Hematopoietic multipotent progenitor cell (in vitro differentiated cells): ENCODE data around the gene VSNL1. TPM values are rescaled to one million over a fixed set of nuclear protein-coding genes. Genes with fewer than 3 reads are reported as not detected.

Experiments
- DNase-seq, 3 donors: peaks; one replicate each; pipeline ENCODE4 v3.0.0-alpha.2; 2011 to 2015; ENCODE audit warnings: low read depth in 2 of 3, low spot score in 2 of 3
- total RNA-seq: library from RNA; depleted of rRNA; stranded (reverse); fragments of >200 nt; gene quantifications from one replicate; pipeline ENCODE4 v1.2.3, GENCODE V29; 2012

The VSNL1 gene
- total RNA-seq, 1 donor: not detected

GRCh38 chr2:17638196-17638743 is 97.8 kb downstream of the VSNL1 start:
- DNase-seq: no peak

- DNase-seq: no peak
Measured at GRCh38 chr2:17640406-17640805, 99.9 kb downstream of the VSNL1 start.

DNA sequence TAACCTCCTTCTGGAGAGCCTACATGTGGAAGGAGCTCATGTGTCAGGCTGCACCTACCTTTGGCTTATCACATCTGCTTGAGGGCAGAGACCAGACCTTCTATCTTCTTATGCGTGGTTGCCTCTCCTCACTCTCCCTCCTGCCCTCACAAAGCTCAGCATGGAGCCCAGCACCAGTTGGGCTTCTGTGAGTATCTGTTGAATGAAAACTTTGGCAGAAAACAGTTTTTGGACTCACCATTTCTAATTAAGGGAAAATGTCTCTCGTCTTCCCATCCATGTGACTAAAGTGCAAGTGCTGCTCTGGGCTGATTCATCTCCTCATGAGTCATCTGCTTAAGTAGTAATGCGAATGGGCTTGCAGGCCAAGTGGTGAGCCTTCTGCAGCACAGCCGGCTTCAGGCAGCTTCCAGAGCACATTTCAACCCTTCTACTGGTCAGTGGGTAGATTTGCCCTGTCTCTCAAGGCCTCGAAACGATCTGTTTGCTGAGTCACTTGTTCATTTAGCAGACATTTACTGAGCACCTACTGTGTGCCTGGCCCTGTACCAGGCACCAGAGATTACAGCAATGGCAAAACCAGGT is 102.6 kb downstream of the VSNL1 start:
- no peak for DNase-seq

- DNase-seq: no peak
Measured at GRCh38 chr2:17644997-17645720, 104.7 kb downstream of the VSNL1 start.

DNA sequence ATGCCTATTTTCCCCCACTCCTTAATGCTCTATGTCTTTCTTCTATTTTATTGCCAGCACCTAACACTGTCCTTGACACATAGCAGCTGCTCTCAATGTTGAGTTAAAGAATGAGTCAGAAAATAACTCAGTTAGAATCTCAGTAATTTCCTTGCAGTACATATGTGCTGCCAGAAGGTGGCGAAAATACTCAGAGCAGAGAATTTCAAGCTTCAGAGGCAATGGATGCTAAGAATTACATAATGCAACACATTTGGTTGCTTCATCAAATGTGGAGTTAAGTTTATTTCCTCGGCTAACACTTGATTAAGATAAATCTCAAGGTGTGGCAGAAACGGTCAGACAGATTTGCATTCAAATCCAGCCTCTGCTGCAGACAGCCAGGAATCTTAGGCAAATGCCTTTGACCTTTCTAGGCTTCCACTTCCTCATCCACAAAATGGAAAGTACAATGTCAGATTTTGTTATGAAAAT is 105.6 kb downstream of the VSNL1 start:
- peak in 2 of 3 donors; percentile 47 to 69 for DNase-seq

DNA sequence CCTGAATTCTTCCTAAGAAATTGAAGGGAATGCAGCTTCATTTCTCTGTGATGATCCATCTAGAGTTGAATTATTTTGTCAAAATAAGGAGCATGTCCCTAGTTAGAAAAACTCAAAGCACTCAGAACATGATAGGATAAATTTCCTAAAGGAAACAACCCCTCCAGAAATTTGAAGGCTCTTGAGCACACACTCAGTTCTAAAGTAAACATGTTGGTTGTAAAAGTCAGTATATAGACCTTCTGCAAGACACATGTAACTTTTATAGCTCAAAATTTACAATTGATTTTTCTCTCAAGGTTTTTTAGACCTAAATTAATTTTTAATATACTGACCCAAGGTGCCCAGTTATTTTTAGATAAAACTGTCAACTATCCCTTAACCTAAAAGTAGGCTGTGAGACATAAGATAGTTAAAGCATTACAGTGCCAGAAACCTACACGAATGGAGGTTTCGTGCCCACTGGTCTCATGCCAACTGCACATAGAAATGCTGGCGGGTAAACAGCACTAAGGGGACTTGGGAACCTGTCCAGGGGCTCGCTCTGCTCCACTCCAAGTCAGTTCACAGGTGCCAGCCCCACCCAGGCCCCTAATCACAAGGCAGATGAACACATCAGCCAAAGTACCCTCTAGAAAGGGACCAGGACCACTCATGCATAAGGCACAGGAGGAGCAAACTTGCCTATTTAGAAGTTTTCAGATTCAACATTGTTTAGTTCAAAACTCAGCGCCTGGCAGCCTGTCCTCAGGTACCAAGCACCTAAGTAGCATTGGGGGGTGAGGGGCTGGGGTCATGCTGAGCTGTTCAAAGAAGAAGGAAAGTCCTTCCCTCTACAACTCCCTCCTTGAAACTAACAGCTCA is 106.6 kb downstream of the VSNL1 start:
- no peak for DNase-seq

DNA sequence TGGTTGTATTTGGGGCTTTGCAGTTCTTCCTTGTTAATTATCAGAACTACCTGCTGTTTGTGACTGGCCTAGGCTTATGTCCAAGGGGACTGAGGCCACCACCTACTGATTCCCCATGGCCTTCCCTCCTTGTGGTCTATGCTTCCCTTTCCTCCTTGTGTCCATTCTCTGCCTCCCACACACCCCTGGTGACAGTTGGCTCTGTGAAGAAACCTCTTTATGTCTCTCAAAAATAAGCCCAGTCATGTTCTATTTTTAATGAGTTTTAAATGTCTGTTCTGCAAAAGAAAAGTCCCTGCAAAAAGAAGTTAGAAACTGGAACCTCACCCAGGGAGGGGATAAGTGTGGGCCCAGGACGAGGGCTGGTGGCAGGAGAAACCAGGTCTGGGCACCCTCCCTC is 108.1 kb downstream of the VSNL1 start:
- DNase-seq: no peak

DNA sequence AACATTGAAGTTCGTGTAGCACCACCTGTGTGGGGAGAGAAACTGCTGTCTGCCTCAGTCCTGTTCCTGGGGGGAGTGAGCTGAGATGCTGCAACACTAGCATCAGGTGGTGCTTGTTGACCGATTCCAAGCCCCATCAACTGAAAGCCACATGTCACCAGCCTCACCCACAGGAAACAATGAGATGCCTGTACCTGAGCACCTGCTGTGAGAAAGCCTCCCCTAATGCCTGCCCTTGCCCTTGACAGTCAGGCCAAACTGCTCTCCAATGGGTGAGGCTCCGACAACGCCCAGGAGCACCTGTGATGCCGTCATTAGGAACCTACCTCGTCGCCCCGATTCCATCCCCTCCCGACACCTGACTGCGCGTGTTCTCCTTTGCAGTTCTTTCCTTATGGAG is 108.5 kb downstream of the VSNL1 start:
- no peak for DNase-seq

DNA sequence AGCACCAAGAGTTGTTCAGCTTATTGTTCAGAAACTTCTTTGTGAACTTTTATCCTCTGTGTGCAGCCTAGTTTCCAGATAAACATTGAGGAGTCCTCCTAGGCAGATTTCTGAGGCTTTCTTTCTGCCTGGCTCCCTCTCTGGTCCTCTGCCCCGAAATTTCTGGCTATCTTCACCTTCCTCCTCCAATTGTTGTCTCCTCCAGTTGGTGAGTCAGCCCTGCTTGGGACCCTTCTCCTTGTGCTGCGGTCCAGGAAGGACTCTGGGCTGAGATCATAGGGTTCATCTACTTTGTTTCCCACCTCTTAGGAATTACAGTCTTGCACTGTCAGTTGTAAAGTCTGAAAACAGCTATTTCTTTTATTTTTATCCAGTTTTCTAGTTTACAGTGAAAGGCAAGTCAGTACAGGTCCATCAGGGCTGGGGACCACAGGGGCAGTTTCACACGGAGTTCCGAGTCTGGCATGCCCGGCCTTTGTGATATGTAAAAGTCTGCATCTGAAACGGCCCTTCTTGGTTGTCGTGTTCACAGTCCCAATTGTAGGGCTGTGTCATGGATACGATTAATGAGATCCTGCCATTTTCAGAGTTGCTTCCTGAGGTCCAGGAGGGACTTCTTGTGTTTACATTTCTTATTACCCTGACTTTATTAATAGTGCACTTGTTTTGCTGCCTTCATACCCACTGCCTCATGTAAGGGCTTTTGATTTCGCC is 112.3 kb downstream of the VSNL1 start:
- no peak for DNase-seq

DNA sequence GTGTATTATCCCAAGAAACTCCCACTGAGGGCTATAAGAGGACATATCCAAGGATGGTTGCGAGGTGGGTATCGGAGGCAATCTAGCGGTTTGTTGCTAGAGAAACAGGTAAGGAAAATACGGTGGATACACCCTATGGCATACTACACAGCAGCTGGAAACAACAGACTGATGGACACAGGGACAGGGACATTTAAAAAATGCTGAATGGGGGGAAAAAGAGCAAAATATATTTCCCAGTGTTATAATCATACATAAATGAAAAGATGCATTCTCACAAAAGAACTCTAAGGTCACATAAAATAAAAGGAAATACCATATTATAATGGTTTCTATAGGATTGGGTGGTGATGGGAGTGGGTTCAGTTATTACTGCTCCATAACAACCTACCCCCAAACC is 117.3 kb downstream of the VSNL1 start:
- DNase-seq: no peak

GRCh38 chr2:17658251-17658843 is 117.9 kb downstream of the VSNL1 start:
- DNase-seq: no peak

GRCh38 chr2:17660219-17660618 is 119.7 kb downstream of the VSNL1 start:
- DNase-seq: no peak

- no peak for DNase-seq
Measured at GRCh38 chr2:17661460-17661859, 121.0 kb downstream of the VSNL1 start.

- DNase-seq: no peak
Measured at GRCh38 chr2:17662723-17663122, 122.2 kb downstream of the VSNL1 start.

DNA sequence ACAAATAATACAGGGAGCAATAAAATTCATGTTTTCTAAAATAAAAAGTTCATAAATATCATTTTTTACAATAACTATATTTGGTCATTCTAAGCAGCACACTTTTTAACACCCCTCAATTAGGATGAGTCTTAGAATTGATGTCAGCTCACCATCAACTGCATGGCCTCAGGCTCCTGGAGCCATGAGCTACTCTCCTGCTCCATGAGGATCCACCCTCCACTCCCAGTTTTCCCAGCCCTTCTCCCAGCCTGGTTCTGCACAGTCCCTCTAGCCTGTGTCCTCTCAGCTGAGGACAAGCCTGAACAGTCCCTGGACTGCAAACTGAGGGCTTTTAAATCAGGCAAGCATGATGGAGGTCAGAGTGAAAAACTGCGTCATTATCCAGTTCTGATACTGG is 124.0 kb downstream of the VSNL1 start:
- no peak for DNase-seq

DNA sequence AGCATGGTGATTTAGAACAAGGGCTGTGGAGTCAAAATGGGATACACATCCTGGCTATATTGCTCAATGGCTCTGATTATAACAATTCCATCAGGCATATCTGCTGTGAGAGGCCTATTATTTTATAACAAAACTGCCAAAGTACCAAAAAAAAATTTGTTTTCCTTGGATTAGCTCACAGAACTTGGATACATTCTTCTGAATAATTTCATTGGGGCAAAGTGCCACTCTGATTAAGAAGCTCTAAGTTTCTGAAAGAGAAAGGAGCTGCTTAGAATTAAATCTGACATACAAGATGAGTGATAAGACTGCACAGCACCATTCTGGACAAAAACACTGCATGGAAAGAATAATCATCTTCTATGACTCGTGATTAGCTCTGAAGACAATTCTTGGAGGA is 127.4 kb downstream of the VSNL1 start:
- DNase-seq: no peak

GRCh38 chr2:17672583-17673317 is 132.3 kb downstream of the VSNL1 start:
- no peak for DNase-seq

GRCh38 chr2:17674817-17675216 is 134.3 kb downstream of the VSNL1 start:
- no peak for DNase-seq

GRCh38 chr2:17680119-17680518 is 139.6 kb downstream of the VSNL1 start:
- DNase-seq: no peak
